GM15510 (cell line): ENCODE data around the gene ZFHX3.

Experiments used
- POLR2A ChIP-seq: IDR thresholded peaks from 3 replicates; pipeline ENCODE4 v1.6.1; 2011; ENCODE audit warnings: borderline replicate concordance; ENCODE audit not compliant: insufficient read length; ENCODE audit errors: extremely low read depth

ZFHX3 gene

DNA sequence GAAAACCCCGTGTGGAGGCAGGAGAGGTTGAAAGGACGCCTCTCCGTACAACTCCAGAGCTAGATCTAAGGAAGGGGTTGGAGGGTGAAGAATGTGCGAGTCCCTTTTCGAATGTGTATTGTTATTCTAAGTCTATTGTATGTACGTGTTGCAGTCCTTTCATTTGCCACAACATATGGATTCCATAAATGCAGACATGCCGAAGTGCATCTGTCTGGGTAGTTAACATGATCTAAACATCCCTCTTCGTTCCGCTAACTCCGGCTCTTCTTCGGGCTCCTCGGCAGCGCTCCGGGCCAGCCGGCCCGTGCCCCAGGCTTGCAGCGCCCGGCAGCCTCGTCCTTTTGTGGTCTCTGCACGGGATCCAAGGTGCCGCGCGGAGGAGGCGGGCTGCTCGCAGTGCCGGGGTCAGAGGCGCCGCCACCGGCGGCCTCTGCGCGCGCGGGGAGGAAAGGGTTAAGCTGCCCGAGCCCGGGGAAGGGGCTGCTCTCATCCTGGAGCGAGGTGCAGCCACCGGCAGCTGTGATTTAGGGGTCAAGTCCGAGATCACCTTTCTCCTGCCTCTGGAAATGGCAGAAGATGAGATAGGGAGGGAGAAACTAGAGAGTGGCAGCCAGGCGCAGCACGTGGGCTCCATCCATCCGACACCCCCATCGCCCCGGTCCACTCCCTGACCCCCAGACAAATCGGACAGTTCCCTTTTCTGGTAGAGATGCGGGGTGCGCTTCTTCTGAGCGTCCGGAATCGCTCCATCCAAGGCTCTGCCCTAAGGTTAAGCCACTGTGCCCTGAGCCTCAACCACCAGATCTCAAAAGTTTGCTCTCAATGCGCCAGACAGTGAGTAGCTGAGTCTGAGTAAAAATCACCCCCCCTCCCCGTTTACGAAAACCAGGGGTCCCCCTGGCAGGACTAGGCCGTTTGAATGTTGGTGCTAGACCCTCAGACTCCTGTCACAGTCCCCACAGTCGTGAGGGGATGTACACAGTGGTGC is 15.1 kb upstream of the ZFHX3 start:
- no peak for TF ChIP-seq POLR2A

DNA sequence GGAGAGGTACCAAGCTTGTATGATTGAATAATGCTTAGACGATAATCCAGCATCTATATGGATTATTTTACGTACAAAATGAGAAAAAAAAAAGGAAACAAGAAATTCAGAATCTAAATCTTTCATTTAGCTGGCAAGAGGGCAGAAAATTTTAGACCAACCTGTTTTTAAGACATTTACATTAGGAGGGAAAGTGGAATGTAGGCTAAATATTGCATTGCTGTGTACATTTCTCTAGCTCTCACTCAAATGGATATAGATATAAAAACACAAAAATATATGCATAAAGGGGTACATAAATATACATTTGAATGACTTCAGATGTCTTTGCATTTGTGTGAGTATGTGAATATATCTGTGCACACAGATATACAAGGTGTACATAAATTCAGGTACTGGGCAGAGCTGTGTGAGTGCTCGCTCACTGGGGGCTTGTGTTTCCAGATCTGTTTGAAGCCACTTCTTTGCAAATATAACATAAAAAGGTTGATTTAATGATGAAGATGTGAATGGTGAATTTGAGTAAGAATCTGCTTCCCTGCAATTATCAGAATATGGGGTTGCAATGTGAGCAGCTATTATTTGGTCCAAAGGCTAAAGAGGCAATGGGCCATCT is 14.2 kb upstream of the ZFHX3 start:
- TF ChIP-seq POLR2A: no peak

GRCh38 chr16:73060892-73061490 is 13.1 kb upstream of the ZFHX3 start:
- no peak for TF ChIP-seq POLR2A

DNA sequence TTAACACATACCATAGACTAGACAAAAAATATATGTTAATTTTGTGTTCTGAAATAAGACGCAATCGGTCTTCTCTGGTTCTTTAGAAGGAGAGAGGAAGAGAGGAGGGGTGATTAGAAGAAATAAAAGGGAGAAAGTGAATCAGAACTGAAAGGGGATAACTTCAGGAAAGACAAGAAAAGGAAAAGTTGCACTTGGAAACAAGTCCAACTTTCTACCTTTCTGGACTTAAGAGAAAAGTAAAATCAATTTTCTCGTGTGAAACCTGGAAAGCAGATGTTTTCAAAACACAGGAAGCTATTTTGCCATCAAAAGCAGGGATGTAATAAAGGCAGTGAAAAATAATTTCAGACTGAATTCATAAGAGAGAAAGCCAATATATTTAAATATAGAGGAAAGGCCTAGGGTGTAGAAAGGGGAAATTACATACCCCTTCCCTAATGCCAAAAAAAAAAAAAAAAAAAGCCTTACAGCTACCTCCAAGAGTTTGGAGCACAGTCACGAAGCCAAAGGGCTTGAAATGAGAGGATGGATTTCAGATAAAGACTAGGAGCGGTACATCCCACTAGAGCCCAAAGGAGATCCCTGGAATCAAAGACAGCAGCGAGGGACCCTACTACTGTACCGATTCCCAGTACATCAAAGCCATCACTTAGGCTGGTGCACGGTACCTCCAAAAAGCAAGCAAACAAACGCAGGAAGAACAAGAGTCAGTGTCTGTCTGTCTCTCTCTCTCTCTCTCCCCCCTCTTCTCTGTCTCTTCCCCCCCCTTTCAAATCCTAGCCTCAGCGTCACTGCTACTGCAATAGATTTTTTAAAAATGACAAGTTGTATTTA is 12.1 kb upstream of the ZFHX3 start:
- TF ChIP-seq POLR2A: no peak

GRCh38 chr16:73058616-73059409 is 10.9 kb upstream of the ZFHX3 start:
- TF ChIP-seq POLR2A: no peak

DNA sequence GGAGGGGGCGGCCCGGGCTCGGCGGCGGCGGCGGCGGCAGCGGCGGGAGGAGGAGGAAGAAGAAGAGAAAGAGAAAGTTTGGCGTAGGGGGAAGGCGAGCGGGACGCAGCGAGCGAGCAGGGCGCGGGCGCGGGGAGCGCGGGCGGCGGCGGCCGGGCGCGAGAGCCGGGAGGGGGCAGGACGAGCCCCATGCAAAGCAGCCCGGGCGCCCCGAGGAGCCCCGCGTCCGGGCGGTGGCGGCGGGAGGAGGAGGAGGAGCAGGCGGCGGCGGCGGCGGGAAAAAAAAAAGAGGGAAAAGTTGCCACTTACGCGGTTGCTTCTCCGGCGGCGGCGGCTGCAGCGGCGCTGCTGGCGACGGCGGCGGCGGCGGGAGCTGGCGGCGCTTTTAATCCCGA is 10.3 kb upstream of the ZFHX3 start:
- TF ChIP-seq POLR2A: no peak

GRCh38 chr16:73057291-73058210 is 9.6 kb upstream of the ZFHX3 start:
- TF ChIP-seq POLR2A: no peak

GRCh38 chr16:73056921-73057290 is 9.0 kb upstream of the ZFHX3 start:
- no peak for TF ChIP-seq POLR2A

GRCh38 chr16:73056448-73056847 is 8.5 kb upstream of the ZFHX3 start:
- no peak for TF ChIP-seq POLR2A

GRCh38 chr16:73054813-73055482 is 7.0 kb upstream of the ZFHX3 start:
- no peak for TF ChIP-seq POLR2A

DNA sequence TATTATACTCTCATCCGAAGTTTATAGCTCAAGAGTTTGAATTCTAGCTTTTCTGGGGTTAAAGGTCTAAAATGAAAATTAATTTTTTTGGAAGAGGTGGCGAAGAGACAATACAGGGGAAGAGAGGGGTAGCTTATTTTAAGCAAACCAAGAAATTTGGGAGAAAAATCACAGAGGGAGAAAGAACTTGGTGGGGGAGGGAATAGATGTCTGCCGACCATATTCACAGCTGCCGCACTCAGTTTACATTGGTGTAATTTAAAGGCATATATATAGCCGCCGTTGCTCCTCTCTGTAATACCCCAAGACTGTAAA is 6.5 kb upstream of the ZFHX3 start:
- TF ChIP-seq POLR2A: no peak

DNA sequence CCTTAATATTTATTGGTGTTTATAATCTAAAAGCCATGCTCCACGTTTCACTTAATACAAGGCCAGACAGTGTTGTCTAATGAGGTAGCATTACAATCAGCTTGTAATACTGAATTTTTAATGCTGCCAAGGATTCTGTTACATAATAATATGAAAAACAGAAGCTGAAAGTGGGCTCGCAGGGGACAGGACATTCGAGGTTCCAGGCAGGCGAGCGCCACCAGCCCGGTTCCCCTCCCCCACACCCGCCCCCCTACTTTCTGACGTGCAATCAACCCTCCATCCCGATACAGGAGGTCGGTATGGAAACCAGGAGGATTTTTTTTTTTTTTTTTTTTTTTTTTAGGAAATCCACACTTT is 6.2 kb upstream of the ZFHX3 start:
- no peak for TF ChIP-seq POLR2A

DNA sequence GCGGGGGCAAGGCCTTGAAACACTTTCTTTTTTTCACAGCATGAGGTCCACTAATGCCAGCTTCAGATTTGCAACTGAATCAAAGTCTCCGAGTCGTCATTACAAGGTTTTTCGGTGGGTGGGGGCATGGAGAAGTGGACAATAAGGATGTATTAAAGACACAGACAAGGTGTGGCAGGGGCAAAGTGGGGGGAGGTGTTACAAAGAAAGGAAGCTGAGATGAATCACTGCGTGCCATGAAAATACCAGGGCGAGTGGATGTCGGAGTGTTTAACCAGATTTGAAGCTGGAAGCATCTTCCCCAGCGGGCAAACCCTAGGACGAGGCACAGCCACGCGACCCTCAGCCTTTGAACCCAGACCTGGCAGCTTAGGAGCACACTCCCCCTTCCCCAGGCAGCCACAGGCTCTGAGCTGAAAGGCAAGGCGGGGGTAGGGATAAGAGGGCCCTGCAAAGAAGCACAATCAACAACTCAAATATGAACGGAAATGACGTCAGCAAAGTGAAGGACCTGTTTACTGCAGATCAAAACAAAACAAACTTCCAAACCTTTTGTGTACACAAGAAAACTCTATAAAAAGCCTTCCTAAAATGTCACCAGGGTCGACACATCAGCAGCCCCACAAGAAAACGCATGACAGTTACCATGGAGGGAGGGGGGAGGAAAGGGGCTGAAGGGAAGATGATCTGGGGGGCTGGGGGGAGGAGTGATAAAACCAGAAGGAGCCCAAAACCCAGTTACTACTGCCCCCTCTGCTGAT is 5.6 kb upstream of the ZFHX3 start:
- no peak for TF ChIP-seq POLR2A

- TF ChIP-seq POLR2A: no peak
Measured at GRCh38 chr16:73053038-73053363, 5.1 kb upstream of the ZFHX3 start.
